SIG-M5 treated with dmso at 0.1 percent for 504 hours (cell line): ENCODE results near the gene PGPEP1.
A peak's percentile ranks its signal among the peaks of the same experiment; 100 is the strongest.
"Not testable (repeated sequence)": the region's sequence is repeated elsewhere in the genome, so short reads cannot be mapped to it uniquely, and the experiment has no call there.

Source experiments
- DNase-seq: peaks from one replicate; lab custom pipeline; 2025; ENCODE audit not compliant: unreplicated experiment; lab: John Stamatoyannopoulos, UW

Gene PGPEP1

GRCh38 chr19:18389726-18390064 is 49.3 kb downstream of the PGPEP1 start:
- DNase-seq, result no peak

GRCh38 chr19:18390065-18390907 is 49.9 kb downstream of the PGPEP1 start:
- no peak for DNase-seq

- no peak for DNase-seq
Measured at GRCh38 chr19:18391509-18392075, 51.2 kb downstream of the PGPEP1 start.

- peak; percentile 62 for DNase-seq
Measured at GRCh38 chr19:18392417-18392816, 52.0 kb downstream of the PGPEP1 start.

- no peak for DNase-seq
Measured at GRCh38 chr19:18392926-18393325, 52.5 kb downstream of the PGPEP1 start.

GRCh38 chr19:18393836-18394235 is 53.4 kb downstream of the PGPEP1 start:
- no peak for DNase-seq

GRCh38 chr19:18396471-18397241 is 56.3 kb downstream of the PGPEP1 start:
- no peak for DNase-seq

- DNase-seq, result peak; percentile 95
Measured at GRCh38 chr19:18397242-18398202, 57.1 kb downstream of the PGPEP1 start, which contains the start of gene LRRC25. LRRC25 (minus strand) TSS chr19:18397622; CDS start chr19:18396963, 659 bp downstream.

- no peak for DNase-seq
Measured at GRCh38 chr19:18399008-18399407, 58.6 kb downstream of the PGPEP1 start.

GRCh38 chr19:18401580-18402112 is 61.2 kb downstream of the PGPEP1 start:
- peak; percentile 99 for DNase-seq

GRCh38 chr19:18402455-18403248 is 62.3 kb downstream of the PGPEP1 start:
- DNase-seq, result not testable (repeated sequence)

GRCh38 chr19:18405754-18406153 is 65.4 kb downstream of the PGPEP1 start:
- DNase-seq, result not testable (repeated sequence)

- no peak for DNase-seq
Measured at GRCh38 chr19:18406749-18407148, 66.4 kb downstream of the PGPEP1 start.

GRCh38 chr19:18408053-18408476 is 67.7 kb downstream of the PGPEP1 start:
- DNase-seq, result no peak

- no peak for DNase-seq
Measured at GRCh38 chr19:18412610-18413239, 72.3 kb downstream of the PGPEP1 start.

GRCh38 chr19:18414504-18415177 is 74.2 kb downstream of the PGPEP1 start:
- DNase-seq, result no peak

GRCh38 chr19:18415178-18415867 is 74.9 kb downstream of the PGPEP1 start:
- peak; percentile 68 for DNase-seq

GRCh38 chr19:18416778-18417249 is 76.4 kb downstream of the PGPEP1 start:
- DNase-seq, result peak; percentile 15
